Measurements from ENCODE around the gene VAV3.
A peak's percentile ranks its signal among the peaks of the same experiment; 100 is the strongest.

Gene VAV3

GRCh38 chr1:107831921-107832320, 133.1 kb downstream of the VAV3 start:
- DNase-seq: no peak

- DNase-seq: no peak
Observed at GRCh38 chr1:107830526-107830925, 134.5 kb downstream of the VAV3 start.

GRCh38 chr1:107830075-107830474, 134.9 kb downstream of the VAV3 start:
- no peak for DNase-seq

GRCh38 chr1:107829036-107829770, 135.8 kb downstream of the VAV3 start:
- no peak for DNase-seq

GRCh38 chr1:107824946-107825345, 140.0 kb downstream of the VAV3 start:
- no peak for DNase-seq

GRCh38 chr1:107821340-107821739, 143.6 kb downstream of the VAV3 start:
- DNase-seq: no peak

- DNase-seq: no peak
Observed at GRCh38 chr1:107820801-107821200, 144.2 kb downstream of the VAV3 start.

- no peak for DNase-seq
Observed at GRCh38 chr1:107817935-107818334, 147.0 kb downstream of the VAV3 start.

- no peak for DNase-seq
Observed at GRCh38 chr1:107817206-107817605, 147.8 kb downstream of the VAV3 start.

- no peak for DNase-seq
Observed at GRCh38 chr1:107810291-107810951, 154.6 kb downstream of the VAV3 start.

GRCh38 chr1:107807855-107808254, 157.1 kb downstream of the VAV3 start:
- DNase-seq: no peak

GRCh38 chr1:107807405-107807804, 157.6 kb downstream of the VAV3 start:
- DNase-seq: no peak

GRCh38 chr1:107806902-107807301, 158.1 kb downstream of the VAV3 start:
- no peak for DNase-seq

- no peak for DNase-seq
Observed at GRCh38 chr1:107804741-107805140, 160.2 kb downstream of the VAV3 start.

GRCh38 chr1:107804134-107804533, 160.8 kb downstream of the VAV3 start:
- DNase-seq: no peak

GRCh38 chr1:107803579-107803978, 161.4 kb downstream of the VAV3 start:
- no peak for DNase-seq

GRCh38 chr1:107802654-107803053, 162.3 kb downstream of the VAV3 start:
- no peak for DNase-seq

- DNase-seq: no peak
Observed at GRCh38 chr1:107795994-107796393, 169.0 kb downstream of the VAV3 start.

GRCh38 chr1:107795441-107795840, 169.5 kb downstream of the VAV3 start:
- DNase-seq: peak; percentile 30

- no peak for DNase-seq
Observed at GRCh38 chr1:107794571-107794970, 170.4 kb downstream of the VAV3 start.

- no peak for DNase-seq
Observed at GRCh38 chr1:107793896-107794453, 171.0 kb downstream of the VAV3 start.

- no peak for DNase-seq
Observed at GRCh38 chr1:107791348-107791747, 173.6 kb downstream of the VAV3 start.

- no peak for DNase-seq
Observed at GRCh38 chr1:107789817-107790524, 175.0 kb downstream of the VAV3 start.
